Astrocyte of the cerebellum (primary cell): Measurements from ENCODE around the gene AGBL1.
A peak's percentile ranks its signal among the peaks of the same experiment; 100 is the strongest.

ENCODE experiments used
- DNase-seq: peaks from one replicate; pipeline ENCODE4 v3.0.0-alpha.2; 2011; ENCODE audit warnings: low read depth
- H3K4me3 ChIP-seq: 2 replicates; pipeline ENCODE4 v1.5.1; 2011; ENCODE audit warnings: mild to moderate bottlenecking, low read depth, low read length, moderate library complexity
- CTCF ChIP-seq: IDR thresholded peaks from 2 replicates; pipeline ENCODE4 v1.5.1; 2012; ENCODE audit warnings: low read length, low read depth, moderate library complexity, mild to moderate bottlenecking; ENCODE audit errors: missing control alignments
- in situ Hi-C: cut with HindIII; loops from 2 replicates; pipeline ENCODE4 v1.10.0; 2017; ENCODE audit warnings: low sequenced_read_pairs

Gene AGBL1

GRCh38 chr15:86676002-86676401 lies 596.3 kb downstream of the AGBL1 start:
- H3K4me3 ChIP-seq, result no peak overlapping the region
- TF ChIP-seq CTCF, result no peak
- DNase-seq, result no peak
- in situ Hi-C loops, result no loop called here

- no peak overlapping the region for H3K4me3 ChIP-seq
- no peak for TF ChIP-seq CTCF
- DNase-seq, result no peak
- in situ Hi-C loops, result no loop called here
Observed at GRCh38 chr15:86677278-86677677, 597.6 kb downstream of the AGBL1 start.

DNA sequence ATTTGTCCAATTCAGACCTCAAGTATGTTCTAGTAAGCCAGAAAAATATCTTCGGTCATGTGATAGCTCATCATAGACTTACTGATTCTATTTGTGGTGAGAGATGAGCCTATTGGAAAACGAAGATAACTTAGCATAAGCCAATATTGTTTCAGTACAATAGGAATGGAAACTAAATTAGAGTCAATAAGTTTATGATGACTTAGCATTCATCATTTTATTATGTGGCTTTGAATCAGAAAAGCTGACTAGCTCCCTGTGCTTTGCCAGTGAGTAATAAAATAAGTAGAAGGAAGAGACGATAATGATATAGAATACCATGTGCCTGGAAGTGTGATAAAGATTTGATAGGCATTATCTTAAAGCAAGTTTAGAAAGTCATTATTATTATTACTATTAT lies 605.6 kb downstream of the AGBL1 start:
- no peak for TF ChIP-seq CTCF

DNA sequence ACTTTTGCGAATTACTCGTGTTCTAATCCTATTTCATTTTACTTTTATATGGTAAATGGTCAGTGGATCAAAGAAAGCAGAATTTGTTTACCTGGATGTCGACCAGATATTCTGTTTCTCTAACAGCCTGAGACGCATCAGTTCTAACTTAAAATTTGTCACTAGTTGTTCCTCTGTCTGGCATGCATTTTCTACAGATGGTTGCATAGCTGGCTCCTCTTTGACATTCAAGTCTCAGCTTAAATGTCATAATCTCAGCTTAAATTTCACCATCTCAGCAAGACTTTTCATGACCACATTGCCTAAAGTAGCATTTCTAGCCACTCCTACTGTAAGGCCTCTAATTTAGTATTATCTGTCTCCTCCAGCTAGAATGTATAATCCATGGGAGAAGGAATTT lies 609.3 kb downstream of the AGBL1 start:
- H3K4me3 ChIP-seq, result no peak overlapping the region
- no peak for TF ChIP-seq CTCF
- in situ Hi-C loops, result no loop called here
- no peak for DNase-seq

More for the DNA sequence above, 605.6 kb downstream of the AGBL1 start:
- no peak for DNase-seq
- H3K4me3 ChIP-seq, result no peak overlapping the region
- in situ Hi-C loops, result no loop called here

GRCh38 chr15:86690566-86690965 lies 610.9 kb downstream of the AGBL1 start:
- no peak for TF ChIP-seq CTCF
- in situ Hi-C loops, result no loop called here
- DNase-seq, result peak; percentile 5

DNA sequence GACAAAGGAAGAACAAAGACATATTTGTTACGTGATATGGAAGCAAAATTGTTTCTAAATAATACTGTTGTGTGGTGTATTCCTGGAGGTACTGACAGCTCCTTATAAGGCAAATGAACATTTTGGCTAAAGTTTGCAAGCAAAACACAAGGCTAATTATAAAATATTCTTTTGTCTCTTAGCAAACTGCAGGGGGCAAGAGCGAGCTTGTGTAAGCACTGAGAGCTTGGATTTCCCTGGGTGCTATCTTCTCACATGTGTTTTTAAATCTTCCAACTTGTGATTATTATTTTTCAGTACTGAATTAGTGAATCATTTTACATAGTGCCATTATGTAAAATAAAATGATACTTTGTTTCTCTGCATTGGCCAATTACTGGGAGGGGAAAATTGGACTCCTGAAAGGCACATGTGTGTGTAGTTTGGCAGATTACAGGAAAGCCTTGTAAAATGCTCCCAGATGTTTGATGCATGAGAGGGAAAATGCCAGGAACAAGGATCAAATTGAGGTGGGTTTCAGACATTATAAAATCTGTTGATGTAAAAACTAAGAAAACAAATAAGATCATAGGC lies 611.5 kb downstream of the AGBL1 start:
- no peak for TF ChIP-seq CTCF
- in situ Hi-C loops, result no loop called here
- no peak for DNase-seq
- no peak overlapping the region for H3K4me3 ChIP-seq

More at GRCh38 chr15:86690566-86690965, 610.9 kb downstream of the AGBL1 start:
- no peak overlapping the region for H3K4me3 ChIP-seq
